ENCODE measurements around the gene AHDC1.

Gene AHDC1

GRCh38 chr1:27527223-27527889 lies 76.6 kb downstream of the AHDC1 start (continued):
- TF ChIP-seq ZNF280C (tag by site-specific recombination; IDR thresholded peaks at IDR 0.05): no peak
- TF ChIP-seq ZNF660 (tag by site-specific recombination; IDR thresholded peaks at IDR 0.05): no peak
- TF ChIP-seq ZNF701 (tag by site-specific recombination; IDR thresholded peaks at IDR 0.05): no peak
- TF ChIP-seq ZNF146 (tag by site-specific recombination; IDR thresholded peaks at IDR 0.05): 0 out of 2 replicates have a peak, but pooled peaks have one; percentile 9
- TF ChIP-seq ZNF785 (tag by site-specific recombination; IDR thresholded peaks at IDR 0.05): no peak
- TF ChIP-seq ZBTB10 (tag by site-specific recombination; IDR thresholded peaks at IDR 0.05): peak; percentile 36; the same call in 1 of the 2 replicates
- no peak for TF ChIP-seq ZNF391 (tag by site-specific recombination; IDR thresholded peaks at IDR 0.05; ENCODE audit: borderline replicate concordance, low read depth)
- TF ChIP-seq ZNF350 (tag by site-specific recombination; IDR thresholded peaks at IDR 0.05): no peak
- TF ChIP-seq ZNF449 (tag by site-specific recombination; IDR thresholded peaks at IDR 0.05): no peak
- no peak for TF ChIP-seq ZNF426 (tag by site-specific recombination; IDR thresholded peaks at IDR 0.05)
- peak; percentile 97 for TF ChIP-seq ZNF398 (tag by site-specific recombination; IDR thresholded peaks at IDR 0.05)
- TF ChIP-seq KLF9 (tag by site-specific recombination; IDR thresholded peaks at IDR 0.05; ENCODE audit: low read depth): no peak
- no peak for TF ChIP-seq SCRT2 (tag by site-specific recombination; IDR thresholded peaks at IDR 0.05)
- no peak for TF ChIP-seq ZNF580 (tag by site-specific recombination; IDR thresholded peaks at IDR 0.05)
- TF ChIP-seq ZNF2 (tag by site-specific recombination; IDR thresholded peaks at IDR 0.05): no peak
- no peak for TF ChIP-seq ZBTB7A (tag by site-specific recombination; IDR thresholded peaks at IDR 0.05; ENCODE audit: low read depth)
- TF ChIP-seq ZNF692 (tag by site-specific recombination; IDR thresholded peaks at IDR 0.05): no peak
- no peak for TF ChIP-seq PRDM1 (tag by site-specific recombination; IDR thresholded peaks at IDR 0.05)
- no peak for TF ChIP-seq GLI2 (tag by site-specific recombination; IDR thresholded peaks at IDR 0.05; ENCODE audit: borderline replicate concordance, low read depth)
- no peak for TF ChIP-seq PBX3 (CRISPR knock-in tag; IDR thresholded peaks at IDR 0.05)
- no peak for TF ChIP-seq OVOL3 (tag by site-specific recombination; IDR thresholded peaks at IDR 0.05)
- TF ChIP-seq ZNF335 (tag by site-specific recombination; conservative IDR thresholded peaks at IDR 0.05): peak; percentile 66
- TF ChIP-seq ZNF747 (tag by site-specific recombination; IDR thresholded peaks at IDR 0.05): no peak
- TF ChIP-seq ZNF169 (tag by site-specific recombination; IDR thresholded peaks at IDR 0.05): no peak
- TF ChIP-seq SP3 (tag by site-specific recombination; IDR thresholded peaks at IDR 0.05): peak; percentile 48
- TF ChIP-seq ZNF366 (tag by site-specific recombination; conservative IDR thresholded peaks at IDR 0.05): no peak
- no peak for TF ChIP-seq ZNF510 (tag by site-specific recombination; IDR thresholded peaks at IDR 0.05; ENCODE audit: insufficient replicate concordance)
- TF ChIP-seq IKZF3 (tag by site-specific recombination; IDR thresholded peaks at IDR 0.05): no peak
- TF ChIP-seq ZNF174 (tag by site-specific recombination; IDR thresholded peaks at IDR 0.05): no peak
